Activated CD4-positive, alpha-beta T cell treated with anti-CD3 and anti-CD28 coated beads, Interleukin-2, amount 10 ng/mL, durations not matched to agents 7 days and 5 days (primary cell): Measurements from ENCODE around the gene SGF29. TPM values are rescaled to one million over a fixed set of nuclear protein-coding genes. Genes with fewer than 3 reads are reported as not detected.
"Not testable (repeated sequence)": the region's sequence is repeated elsewhere in the genome, so short reads cannot be mapped to it uniquely, and the experiment has no call there.

Experiments
- CTCF ChIA-PET: fragments of 350-600 bp; sonication (Branson Sonifier 250); formaldehyde crosslinking; loops from one replicate; lab custom pipeline; 2021; ENCODE audit warnings: antibody characterized with exemption; lab: Charles Lee
- POLR2A ChIA-PET: fragments of 350-600 bp; sonication (Branson Sonifier 250); formaldehyde crosslinking; loops from one replicate; lab custom pipeline; 2021; ENCODE audit warnings: antibody characterized with exemption; lab: Charles Lee
- DNase-seq: peaks from one replicate; pipeline ENCODE4 v3.0.0-alpha.2; 2020
- H3K27ac Mint-ChIP-seq: one replicate; pipeline ENCODE4 v1.8.0; 2021; ENCODE audit warnings: mild to moderate bottlenecking, moderate library complexity, mixed read lengths
- H3K27me3 Mint-ChIP-seq: one replicate; pipeline ENCODE4 v1.8.0; 2021; ENCODE audit warnings: mixed read lengths
- H3K36me3 Mint-ChIP-seq: one replicate; pipeline ENCODE4 v1.8.0; 2021; ENCODE audit warnings: low read depth, mixed read lengths
- H3K4me1 Mint-ChIP-seq: one replicate; pipeline ENCODE4 v1.8.0; 2021; ENCODE audit warnings: mixed read lengths
- H3K4me3 Mint-ChIP-seq: one replicate; pipeline ENCODE4 v1.8.0; 2021; ENCODE audit warnings: mild to moderate bottlenecking, moderate library complexity, mixed read lengths
- H3K9me3 Mint-ChIP-seq: one replicate; pipeline ENCODE4 v1.8.0; 2021; ENCODE audit warnings: mixed read lengths
- total RNA-seq, 2 experiments: library from RNA; stranded (reverse); gene quantifications; one replicate each; pipeline ENCODE4 v1.2.3, GENCODE V29; 2021

The SGF29 gene
- total RNA-seq, 2 experiments from 2014 or later = 49.3 to 60.6 TPM

DNA sequence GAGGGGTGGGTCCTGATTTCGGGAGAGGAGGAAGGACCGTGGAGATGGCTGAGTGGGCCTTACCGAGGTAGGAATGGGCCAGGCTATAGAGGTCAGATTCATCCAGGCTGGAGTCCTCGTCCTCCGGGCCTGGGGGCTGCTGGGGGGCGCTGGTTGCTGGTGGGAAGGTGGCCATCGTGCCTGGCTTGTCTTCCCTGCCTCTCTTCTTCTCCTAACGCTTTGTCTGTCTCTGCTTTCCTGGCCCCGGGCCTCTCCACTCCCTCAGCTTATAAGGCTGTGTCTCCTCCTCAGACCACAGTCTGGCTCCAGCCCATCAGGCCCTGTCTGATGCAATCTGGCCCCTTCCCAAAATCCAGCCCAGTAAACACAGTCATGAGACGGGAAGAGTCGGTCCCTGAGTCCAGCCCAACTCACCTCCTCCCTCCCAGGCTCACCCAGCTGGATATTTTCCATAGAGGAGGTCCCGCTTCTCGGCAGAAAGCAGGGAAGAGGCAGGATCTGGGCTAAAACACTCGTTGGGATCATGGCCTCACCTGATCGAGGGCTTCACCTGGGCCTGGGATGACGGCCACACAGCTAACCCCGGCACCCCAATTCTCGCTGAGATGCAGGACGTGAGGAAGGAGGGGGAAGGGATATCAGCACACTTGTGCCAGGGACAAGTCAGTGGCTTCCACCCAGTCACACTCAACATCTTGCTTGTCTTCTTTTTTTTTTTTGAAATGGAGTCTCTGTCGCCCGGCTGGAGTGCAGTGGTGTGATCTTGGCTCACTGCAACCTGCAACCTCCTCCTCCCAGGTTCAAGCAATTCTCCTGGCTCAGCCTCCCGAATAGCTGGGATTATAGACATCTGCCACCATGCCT is 14.8 kb upstream of the SGF29 start, which contains the start of gene NUPR1:
Gene NUPR1, minus strand, starts transcription at position 242 of the 864 bp plus-strand sequence. Its CDS starts 67 bp downstream, at position 175.
- H3K36me3 Mint-ChIP-seq = peaks cover 6% of the 10 kb centered on the region
- H3K27ac Mint-ChIP-seq = no peak within 1 kb of the TSS
- no peaks in the 10 kb centered on the region for H3K27me3 Mint-ChIP-seq
- H3K4me3 Mint-ChIP-seq = no peak within 1 kb of the TSS
- CTCF ChIA-PET = no interaction called here
- POLR2A ChIA-PET = no interaction called here
- peaks cover 6% of the 10 kb centered on the region for H3K9me3 Mint-ChIP-seq
- DNase-seq = no peak
- H3K4me1 Mint-ChIP-seq = peaks cover 33% of the 10 kb centered on the region

DNA sequence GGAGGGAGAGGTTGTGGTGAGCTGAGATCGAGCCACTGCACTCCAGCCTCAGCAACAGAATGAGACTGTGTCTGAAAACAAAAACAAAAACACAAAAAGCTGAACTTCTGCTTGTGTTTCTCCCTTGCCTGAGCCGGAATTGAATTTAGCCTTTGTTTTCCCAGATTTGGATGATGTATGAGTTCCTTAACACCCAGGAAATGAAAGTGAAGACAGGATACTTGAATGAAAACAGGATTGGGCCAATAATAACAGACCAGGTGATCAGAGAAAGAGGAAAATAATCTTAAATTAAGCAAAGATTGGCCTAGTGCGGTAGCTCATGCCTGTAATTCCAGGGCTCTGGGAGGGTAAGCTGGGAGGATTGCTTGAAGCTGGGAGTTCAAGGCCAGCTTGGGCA is 13.4 kb upstream of the SGF29 start:
- ChIA-PET CTCF (no interaction called here), POLR2A (no interaction called here)
- H3K9me3 Mint-ChIP-seq = no peaks in the 10 kb centered on the region
- H3K4me3 Mint-ChIP-seq = no peak overlapping the region
- peaks cover 19% of the 10 kb centered on the region for H3K4me1 Mint-ChIP-seq
- no peak overlapping the region for H3K27ac Mint-ChIP-seq
- no peaks in the 10 kb centered on the region for H3K27me3 Mint-ChIP-seq
- no peaks in the 10 kb centered on the region for H3K36me3 Mint-ChIP-seq
- no peak for DNase-seq

DNA sequence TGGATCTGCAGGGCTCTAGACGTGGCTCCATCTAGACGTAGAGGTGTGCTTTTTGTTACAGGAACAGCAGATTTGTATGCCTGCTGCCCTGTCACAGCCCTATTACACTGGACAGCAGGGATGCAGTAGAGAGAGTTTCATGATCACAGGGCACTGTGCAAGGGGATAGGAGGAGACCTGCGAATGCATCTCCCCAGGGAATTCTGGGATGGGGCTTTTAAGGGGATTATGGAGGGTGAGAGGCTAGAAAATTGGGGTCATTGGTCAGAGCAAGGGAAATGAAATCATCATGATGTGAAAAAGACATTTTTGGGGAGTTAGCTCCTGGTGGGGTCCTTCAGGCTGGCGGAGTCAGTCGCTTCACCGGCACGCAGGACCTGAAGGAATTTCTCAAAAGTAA is 11.1 kb upstream of the SGF29 start:
- Mint-ChIP-seq H3K4me1 (peaks cover 8% of the 10 kb centered on the region), H3K27ac (no peak overlapping the region), H3K9me3 (no peaks in the 10 kb centered on the region), H3K4me3 (no peak overlapping the region), H3K36me3 (no peaks in the 10 kb centered on the region), H3K27me3 (no peaks in the 10 kb centered on the region)
- ChIA-PET CTCF (no interaction called here), POLR2A (no interaction called here)
- DNase-seq = no peak

DNA sequence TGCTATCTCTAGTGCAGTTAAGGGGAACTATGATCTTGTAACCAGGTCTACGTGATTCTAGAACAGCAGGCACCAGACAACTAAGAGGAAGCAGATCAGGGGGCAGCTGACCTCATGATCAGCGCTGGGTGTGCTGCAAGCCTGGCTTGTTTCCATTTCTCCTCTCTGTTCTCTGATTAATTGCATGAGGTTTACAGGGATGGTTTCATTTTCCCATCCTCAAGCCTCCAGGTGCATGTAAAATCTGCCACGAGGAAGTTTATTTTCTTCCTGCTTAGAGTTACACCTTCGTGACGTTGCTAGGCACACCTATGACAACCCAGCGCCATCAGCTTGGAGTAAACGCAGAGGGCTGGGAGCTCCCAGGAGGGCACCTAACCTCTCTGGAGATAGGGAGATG is 10.6 kb upstream of the SGF29 start:
- H3K27me3 Mint-ChIP-seq = no peaks in the 10 kb centered on the region
- CTCF ChIA-PET = no interaction called here
- POLR2A ChIA-PET = no interaction called here
- no peak overlapping the region for H3K27ac Mint-ChIP-seq
- H3K4me3 Mint-ChIP-seq = no peak overlapping the region
- peaks cover 8% of the 10 kb centered on the region for H3K4me1 Mint-ChIP-seq
- H3K9me3 Mint-ChIP-seq = no peaks in the 10 kb centered on the region
- no peaks in the 10 kb centered on the region for H3K36me3 Mint-ChIP-seq
- no peak for DNase-seq

DNA sequence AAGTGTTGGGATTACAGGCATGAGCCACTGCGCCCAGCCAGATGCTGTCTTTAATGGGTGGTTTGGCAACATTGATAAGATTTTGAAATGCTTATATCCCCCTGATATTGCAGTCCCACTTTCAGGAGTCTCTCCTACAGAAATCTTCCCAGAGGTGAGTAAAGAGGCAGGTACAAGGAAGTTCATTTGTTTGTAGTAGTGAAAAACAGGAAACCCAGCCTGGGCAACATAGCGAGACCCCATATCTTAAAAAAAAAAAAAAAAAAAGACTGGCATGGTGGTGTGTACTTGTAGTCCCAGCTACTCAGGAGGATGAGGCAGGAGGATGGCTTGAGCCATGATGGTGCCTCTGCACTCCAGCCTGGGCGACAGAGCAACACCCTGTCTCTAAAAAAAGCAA is 8.7 kb upstream of the SGF29 start:
- CTCF ChIA-PET = no interaction called here
- DNase-seq = no peak
- Mint-ChIP-seq H3K27ac (no peak overlapping the region), H3K27me3 (no peaks in the 10 kb centered on the region), H3K4me3 (no peak overlapping the region), H3K36me3 (no peaks in the 10 kb centered on the region), H3K9me3 (no peaks in the 10 kb centered on the region), H3K4me1 (peaks cover 13% of the 10 kb centered on the region)
- POLR2A ChIA-PET = no interaction called here

DNA sequence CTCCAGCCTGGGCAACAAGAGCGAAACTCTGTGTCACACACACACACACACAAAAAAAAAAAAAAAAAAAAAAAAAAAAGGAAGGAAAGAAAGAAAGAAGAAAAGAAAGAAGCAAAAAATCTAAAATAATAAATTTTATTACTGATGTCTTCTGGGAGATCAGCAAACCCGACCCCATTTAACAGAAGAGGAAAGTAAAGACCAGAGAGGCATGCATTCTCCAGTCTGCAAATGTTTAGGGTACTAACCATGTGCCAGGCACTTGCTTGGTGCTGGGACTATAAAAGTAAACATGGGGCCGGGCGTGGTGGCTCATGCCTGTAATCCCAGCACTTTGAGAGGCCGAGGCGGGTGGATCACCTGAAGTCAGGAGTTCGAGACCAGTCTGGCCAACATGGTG is 7.8 kb upstream of the SGF29 start:
- DNase-seq, H3K36me3 Mint-ChIP-seq, POLR2A ChIA-PET: not testable (repeated sequence)

DNA sequence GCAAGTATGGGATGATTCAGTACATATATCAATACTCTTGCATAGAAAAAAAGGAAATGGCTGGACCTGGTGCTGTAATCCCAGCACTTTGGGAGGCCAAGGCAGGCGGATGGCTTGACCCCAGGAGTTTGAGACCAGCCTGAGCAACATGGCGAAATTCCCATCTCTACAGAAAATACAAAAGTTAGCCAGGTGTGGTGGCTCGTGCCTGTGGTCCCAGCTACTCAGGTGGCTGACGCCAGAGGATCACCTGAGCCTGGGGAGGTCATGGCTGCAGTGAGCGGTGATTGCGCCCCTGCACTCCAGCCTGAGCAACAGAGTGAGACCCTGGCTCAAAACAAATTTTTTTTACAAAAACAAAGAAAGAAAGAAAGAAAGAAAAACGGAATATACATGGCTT is 7.1 kb upstream of the SGF29 start:
- H3K9me3 Mint-ChIP-seq = no peaks in the 10 kb centered on the region
- no peaks in the 10 kb centered on the region for H3K27me3 Mint-ChIP-seq
- DNase-seq = no peak
- H3K36me3 Mint-ChIP-seq = no peaks in the 10 kb centered on the region
- ChIA-PET POLR2A (no interaction called here), CTCF (no interaction called here)
- H3K4me1 Mint-ChIP-seq = peaks cover 11% of the 10 kb centered on the region
- H3K4me3 Mint-ChIP-seq = no peak overlapping the region
- H3K27ac Mint-ChIP-seq = no peak overlapping the region

More for the DNA sequence above, 7.8 kb upstream of the SGF29 start:
- H3K9me3 Mint-ChIP-seq, H3K4me3 Mint-ChIP-seq, H3K27me3 Mint-ChIP-seq, H3K27ac Mint-ChIP-seq, CTCF ChIA-PET: not testable (repeated sequence)
- H3K4me1 Mint-ChIP-seq = peaks cover 11% of the 10 kb centered on the region

DNA sequence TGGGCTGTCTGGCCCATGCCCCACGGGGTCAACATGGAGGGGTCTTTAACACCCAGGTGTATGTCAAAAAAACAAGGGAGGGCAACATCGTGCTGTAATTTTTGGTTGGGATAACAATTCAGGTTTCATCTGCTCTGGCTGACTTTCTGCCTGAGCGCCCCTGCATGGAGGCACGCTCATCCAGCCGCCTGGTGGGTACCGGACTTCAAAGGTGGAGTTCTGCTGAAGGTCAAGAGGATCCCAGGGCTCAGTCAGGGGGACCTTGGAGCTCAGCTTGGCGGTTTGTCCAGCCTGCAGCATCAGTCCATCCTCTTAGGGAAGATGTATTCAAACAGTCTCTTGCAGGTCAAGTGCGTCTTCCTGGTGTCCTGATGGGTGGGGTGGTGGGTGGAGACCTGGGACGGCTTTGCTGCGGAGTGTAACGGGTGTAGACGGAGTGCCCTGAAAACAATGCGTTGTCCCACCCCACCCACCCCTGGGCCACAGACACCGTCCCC is 5.4 kb upstream of the SGF29 start:
- H3K4me3 Mint-ChIP-seq = no peak overlapping the region
- no peak overlapping the region for H3K27ac Mint-ChIP-seq
- no peaks in the 10 kb centered on the region for H3K36me3 Mint-ChIP-seq
- POLR2A ChIA-PET = no interaction called here
- H3K27me3 Mint-ChIP-seq = no peaks in the 10 kb centered on the region
- CTCF ChIA-PET = no interaction called here
- H3K9me3 Mint-ChIP-seq = no peaks in the 10 kb centered on the region
- H3K4me1 Mint-ChIP-seq = peaks cover 13% of the 10 kb centered on the region
- DNase-seq = no peak

DNA sequence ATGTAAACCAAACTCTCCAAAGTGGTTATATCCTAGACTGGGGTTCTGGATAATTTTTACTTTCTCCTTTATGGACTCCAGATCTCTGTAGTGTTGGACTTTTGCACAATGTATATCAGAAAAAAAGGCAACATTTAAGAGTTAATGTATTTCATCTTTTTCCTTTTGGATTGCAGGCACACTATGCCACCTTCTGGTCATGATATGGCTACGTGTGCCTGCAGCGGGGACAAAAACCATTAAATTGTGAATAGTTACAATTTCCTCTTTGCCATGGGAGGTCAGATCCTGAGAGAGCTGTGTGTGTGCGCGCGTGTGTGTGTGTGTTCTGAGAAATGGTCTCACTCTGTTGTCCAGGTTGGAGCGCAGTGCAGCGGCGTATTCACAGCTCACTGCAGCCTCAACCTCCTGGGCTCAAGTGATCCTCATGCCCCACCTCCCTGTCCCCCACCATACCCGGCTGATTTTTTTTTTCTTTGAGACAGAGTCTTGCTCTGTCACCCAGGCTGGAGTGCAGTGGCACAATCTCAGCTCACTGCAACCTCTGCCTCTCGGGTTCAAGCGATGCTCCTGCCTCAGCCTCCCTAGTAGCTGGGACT is 4.3 kb upstream of the SGF29 start:
- peaks cover 16% of the 10 kb centered on the region for H3K4me1 Mint-ChIP-seq
- H3K27ac Mint-ChIP-seq = no peak overlapping the region
- no peaks in the 10 kb centered on the region for H3K36me3 Mint-ChIP-seq
- POLR2A ChIA-PET = interaction anchor here (0.6 kb wide), 1 partner anchor 65 kb away, joined by 3 read pairs; no protein-coding TSS in a partner anchor
- no peak overlapping the region for H3K4me3 Mint-ChIP-seq
- CTCF ChIA-PET = interaction anchor here (0.7 to 1.2 kb wide), 2 partner anchors 18 to 235 kb away, joined by 3 to 4 read pairs; no protein-coding TSS in a partner anchor
- H3K9me3 Mint-ChIP-seq = no peaks in the 10 kb centered on the region
- no peaks in the 10 kb centered on the region for H3K27me3 Mint-ChIP-seq
- peak; percentile 45 for DNase-seq

DNA sequence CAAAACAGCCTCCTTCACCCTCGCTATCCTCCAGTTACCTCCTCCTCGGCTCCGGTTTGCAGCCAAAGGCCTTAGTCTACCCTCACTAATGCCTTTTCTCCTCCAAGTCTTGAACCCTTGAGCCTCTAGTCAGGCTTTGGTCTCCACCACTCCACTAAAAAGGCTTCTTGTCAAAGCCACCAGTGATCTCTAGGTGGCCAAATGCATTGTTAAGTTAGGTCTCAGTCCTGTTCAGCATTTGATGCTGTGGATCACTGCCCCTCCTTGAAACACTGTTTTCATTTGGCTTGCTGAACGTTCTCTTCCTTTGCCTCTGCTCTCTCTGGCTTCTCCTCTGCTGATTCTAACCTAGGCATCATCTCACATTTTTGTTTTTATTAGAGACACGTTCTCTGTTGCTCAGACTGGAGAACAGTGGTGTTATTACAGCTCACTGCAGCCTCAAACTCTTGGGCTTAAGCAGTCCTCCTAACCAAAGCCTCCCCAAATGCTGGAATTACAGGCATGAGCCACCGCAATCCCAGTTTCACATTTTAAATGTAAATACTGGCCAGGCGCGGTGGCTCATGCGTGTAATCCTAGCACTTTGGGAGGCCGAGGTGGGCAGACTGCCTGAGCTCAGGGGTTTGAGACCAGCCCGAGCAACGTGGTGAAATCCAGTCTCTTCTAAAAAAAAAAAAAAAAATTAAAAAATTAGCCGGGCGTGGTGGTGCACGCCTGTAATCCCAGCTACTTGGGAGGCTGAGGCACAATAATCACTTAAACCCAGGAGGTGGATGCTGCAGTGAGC is 1.1 kb downstream of the SGF29 start:
- H3K27me3 Mint-ChIP-seq = no peaks in the 10 kb centered on the region
- H3K36me3 Mint-ChIP-seq = peaks cover 29% of the 10 kb centered on the region
- H3K9me3 Mint-ChIP-seq = peaks cover 3% of the 10 kb centered on the region
- peak overlapping the region; percentile 74 for H3K27ac Mint-ChIP-seq
- no peak for DNase-seq
- CTCF ChIA-PET = interaction anchor here (0.5 to 1.4 kb wide), 4 partner anchors 30 to 277 kb away, joined by 3 read pairs; no protein-coding TSS in a partner anchor
- H3K4me3 Mint-ChIP-seq = peak overlapping the region; percentile 83
- peaks cover 39% of the 10 kb centered on the region for H3K4me1 Mint-ChIP-seq
- POLR2A ChIA-PET = no interaction called here

DNA sequence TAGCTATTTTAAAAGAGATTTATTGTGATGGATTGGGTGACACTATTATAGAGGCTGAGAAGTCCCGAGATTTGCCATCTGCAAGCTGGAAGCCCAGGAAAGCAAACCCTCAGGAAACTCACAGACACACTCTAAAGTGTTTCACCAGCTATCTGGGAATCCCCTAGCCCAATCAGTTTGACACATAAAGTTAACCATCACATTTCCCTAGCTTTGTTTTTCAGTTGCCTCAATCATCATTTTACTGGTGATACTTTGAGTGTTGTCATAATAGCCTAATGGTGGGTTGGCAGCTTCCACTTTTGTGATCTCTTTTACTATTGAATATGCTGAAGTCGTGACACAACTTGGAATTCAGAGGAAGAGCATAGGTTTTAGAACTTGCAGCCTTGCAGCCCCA is 1.8 kb downstream of the SGF29 start:
- Mint-ChIP-seq H3K27ac (no peak overlapping the region), H3K36me3 (peaks cover 30% of the 10 kb centered on the region), H3K4me1 (peaks cover 43% of the 10 kb centered on the region), H3K9me3 (peaks cover 3% of the 10 kb centered on the region), H3K4me3 (no peak overlapping the region), H3K27me3 (no peaks in the 10 kb centered on the region)
- ChIA-PET POLR2A (no interaction called here), CTCF (interaction anchor here (0.5 to 1.0 kb wide), 3 partner anchors 31 to 278 kb away, joined by 3 read pairs; no protein-coding TSS in a partner anchor)
- no peak for DNase-seq

DNA sequence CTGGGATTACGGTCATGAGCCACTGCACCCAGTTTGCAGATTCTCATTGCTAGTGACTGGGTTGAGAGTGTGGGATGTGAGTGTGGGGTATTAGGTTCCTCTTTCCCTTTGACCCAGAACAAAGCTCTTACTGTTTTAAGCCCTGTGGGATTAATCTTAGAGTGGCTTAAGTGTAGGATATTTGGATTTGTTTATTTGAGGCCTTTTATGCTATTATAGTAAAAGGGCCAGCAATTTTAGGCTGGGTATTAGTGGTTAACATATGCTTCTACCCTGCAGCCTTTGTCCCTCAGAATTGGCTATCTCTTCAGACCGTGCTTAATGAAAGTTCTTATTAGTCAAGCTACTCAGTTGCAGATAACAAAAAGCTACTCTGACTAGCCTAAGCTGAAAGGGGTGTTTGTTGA is 3.2 kb downstream of the SGF29 start:
- Mint-ChIP-seq H3K4me1 (peaks cover 47% of the 10 kb centered on the region), H3K27ac (no peak overlapping the region), H3K36me3 (peaks cover 35% of the 10 kb centered on the region), H3K27me3 (no peaks in the 10 kb centered on the region), H3K4me3 (no peak overlapping the region), H3K9me3 (peaks cover 3% of the 10 kb centered on the region)
- ChIA-PET POLR2A (no interaction called here), CTCF (no interaction called here)
- no peak for DNase-seq
